GM23248 (cell line): Measurements from ENCODE around the gene FHOD1.

Experiments
- EZH2 ChIP-seq: fragments of 200-600 bp; sonication (generic); IDR thresholded peaks from 2 replicates; pipeline ENCODE4 v1.6.1; 2018; ENCODE audit warnings: antibody characterized with exemption, mild to moderate bottlenecking; ENCODE audit not compliant: insufficient read depth, poor library complexity, severe bottlenecking
- EZH2phosphoT487 ChIP-seq: fragments of 200-600 bp; sonication (generic); IDR thresholded peaks from 2 replicates; pipeline ENCODE4 v1.6.1; 2018; ENCODE audit warnings: antibody characterized with exemption, moderate library complexity, mild to moderate bottlenecking, low read depth; ENCODE audit not compliant: insufficient read depth

DNA sequence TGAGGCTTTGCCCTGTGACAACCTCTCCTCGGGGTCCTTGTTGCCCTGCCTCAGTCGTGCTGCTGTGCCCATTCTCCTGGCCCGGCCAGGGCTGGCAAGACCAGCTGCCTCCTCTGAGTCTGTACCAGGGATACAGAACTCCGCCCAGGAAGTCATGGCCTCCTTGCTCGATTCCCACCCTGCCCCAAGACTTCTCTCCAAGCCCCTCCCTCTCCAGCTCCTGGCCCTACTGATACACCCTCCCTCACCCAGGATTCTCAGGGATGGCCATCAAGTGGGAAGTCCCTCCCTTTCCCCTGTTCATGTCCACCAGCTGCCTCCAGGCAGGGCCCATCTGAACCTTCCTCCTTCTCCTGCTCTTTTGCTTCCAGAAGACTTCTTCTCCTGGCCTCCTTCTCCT, 31.6 kb downstream of the FHOD1 start:
- TF ChIP-seq EZH2phosphoT487: no peak
- TF ChIP-seq EZH2: no peak
